ENCODE data around the gene RRAS.

RRAS gene

DNA sequence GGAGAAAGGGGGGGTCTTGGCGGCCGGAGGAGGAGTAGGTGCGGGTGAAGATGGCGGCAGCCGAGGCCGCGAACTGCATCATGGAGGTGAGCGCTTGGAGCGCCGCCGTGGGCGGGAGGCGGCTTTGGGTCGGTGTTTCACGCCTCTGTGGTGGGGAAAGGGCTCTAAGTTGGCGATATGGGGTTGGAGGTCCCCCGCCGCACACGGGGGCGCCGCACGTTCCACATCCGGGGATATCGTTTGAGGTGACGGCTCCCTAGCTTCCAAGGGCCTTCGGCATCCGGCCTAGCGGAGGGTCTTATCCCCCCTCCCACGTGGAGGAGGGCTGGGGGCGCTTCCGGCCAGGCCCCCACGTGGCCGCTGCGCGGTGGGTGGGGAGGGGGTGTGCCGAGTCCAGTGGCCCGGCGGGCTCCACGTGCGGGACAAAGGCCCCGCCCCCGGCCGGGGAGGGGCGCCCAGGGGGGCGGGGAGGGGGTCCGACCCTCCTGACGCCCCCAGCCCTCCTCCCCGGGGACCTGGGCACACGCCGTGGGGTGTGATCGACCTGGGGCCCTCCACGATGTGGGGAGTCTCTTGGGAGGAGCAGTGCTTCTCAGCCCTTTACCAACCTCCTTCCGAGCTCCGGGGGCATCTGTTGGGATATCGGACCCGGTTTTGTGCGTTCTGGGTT, 37.4 kb upstream of the RRAS start, which contains the start of gene PRMT1:
PRMT1 (plus strand) TSS at position 41 of the 670 bp plus-strand sequence; CDS start at position 51, 10 bp downstream.
- DNase-seq (ENCODE audit: low read depth) = no peak

DNA sequence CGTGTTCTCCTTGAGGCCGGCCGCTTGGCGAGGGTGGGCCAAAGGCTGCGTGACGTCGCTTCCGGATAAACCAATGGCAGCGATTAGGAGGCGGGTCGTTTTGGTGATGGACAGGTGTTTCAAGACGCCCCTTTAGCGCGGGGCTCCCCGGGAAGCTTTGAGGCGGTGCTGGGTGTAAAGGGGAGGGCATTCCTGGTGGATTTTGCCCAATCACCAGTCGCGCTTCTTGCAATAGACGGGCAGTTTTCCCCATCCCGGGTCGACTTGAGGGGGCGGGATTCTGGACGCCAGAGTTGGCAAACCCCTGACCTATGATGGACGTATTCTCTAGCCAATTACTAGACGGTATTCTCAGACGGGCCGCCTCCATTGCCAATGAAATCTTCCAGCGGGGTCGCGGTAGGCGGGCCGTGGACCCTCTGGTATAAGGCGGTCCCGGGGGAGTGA, 36.9 kb upstream of the RRAS start:
- peak; percentile 96 for DNase-seq (ENCODE audit: low read depth)

DNA sequence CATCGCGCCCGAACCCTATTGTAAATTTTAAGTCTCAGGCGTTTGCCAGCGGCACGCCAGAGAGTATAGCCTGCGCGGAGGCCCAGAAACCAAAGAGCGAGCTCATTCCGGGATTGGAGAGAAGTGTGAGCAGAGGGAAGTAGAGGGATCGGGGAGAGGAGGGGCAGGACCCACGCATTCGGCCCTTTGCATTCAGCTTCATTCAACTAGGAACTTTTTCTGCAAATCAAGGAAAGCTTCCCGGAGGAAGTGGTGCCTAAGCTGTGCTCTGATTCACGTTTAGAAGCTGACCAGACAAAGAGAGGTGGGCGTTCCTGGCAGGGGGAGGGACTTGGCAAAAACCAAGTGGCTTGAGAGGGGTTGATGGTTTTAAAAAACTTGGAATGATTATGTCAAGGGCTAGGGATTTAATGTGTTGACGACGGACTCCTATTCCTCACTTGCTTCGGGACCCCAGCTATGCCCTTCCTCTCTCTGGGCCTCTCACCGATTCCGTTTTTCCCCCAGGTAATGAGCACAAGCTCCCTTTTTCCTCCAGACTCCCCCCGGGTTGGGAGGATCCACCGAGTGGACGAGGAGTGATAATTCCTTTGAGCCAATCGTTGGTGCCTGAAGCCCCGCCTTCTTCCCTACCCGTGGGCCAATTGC, 36.3 kb upstream of the RRAS start:
- DNase-seq (ENCODE audit: low read depth) = peak; percentile 35

DNA sequence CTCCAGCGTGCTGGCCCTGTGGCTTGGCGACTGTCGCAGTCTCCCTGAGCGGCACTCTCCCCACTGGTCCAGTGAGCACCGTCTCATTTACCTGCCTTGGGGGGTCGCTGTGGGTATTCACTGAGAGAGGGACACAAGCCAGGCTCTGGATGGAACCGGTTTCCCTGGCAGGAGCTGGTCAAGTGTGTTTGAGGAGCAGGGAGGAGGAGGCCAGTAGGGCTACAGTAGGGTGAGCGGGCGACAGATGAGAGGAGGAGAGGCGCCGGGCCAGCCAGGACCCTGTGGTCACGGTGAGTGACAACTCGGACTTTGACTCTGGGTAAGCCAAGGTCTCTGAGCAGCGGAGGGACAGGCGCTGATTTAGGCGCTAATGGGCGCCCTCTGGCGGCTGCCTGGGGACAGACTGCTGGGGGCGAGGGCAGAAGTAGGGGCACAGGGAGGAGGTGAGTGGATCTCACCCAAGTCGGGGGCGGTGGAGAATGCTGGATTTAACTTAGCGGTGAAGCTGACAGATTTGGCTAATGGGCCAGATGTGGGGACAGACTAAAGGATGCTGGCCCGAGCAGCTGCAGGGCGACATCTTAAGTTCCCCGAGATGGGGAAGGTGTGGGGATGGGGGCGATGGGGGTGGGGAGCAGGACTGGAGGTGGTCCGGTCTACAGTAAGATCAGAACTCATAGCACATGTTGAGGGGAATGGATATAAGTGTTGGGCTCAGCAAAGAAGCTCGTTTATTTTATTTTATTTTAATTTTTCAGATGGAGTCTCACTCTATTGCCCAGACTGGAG, 32.4 kb upstream of the RRAS start:
- peak; percentile 66 for DNase-seq (ENCODE audit: low read depth)

DNA sequence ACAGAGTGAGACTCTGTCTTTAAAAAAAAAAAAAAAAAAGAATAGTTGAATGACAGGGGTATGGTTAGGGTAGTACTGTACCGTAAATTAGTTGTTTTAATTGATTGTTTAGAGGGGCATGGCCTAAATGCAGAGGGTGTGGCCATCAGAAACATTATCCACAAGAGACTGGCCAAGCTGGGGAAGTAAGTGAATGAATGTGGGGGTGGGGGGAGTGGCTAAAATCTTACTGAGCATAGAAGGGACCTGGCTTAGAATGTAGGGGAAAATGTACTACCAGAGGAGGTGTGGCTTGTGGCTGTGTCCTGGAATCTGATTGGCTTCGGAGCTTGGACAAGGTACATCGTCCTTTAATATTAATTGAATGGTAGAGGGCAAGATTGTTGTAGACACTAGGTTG, 29.6 kb upstream of the RRAS start:
- DNase-seq (ENCODE audit: low read depth) = no peak

DNA sequence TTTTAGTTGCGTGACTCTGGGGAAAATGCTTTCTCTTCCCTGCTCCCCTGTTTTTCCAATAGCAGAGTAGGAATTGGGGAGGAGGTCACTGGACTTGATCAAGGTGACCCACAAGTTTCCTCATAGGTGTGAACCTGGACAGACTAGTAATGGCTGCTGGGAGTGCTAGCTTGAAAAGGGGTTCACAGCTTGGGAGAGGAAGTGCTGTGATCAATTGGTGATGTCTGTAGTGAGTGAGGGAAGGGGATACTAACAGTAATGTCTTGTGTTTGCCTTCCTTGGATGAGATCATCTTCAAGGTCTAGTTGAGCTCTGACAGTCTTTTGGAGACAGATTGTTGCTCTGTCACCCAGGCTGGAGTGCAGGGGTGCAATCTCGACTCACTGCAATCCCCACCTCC, 27.5 kb upstream of the RRAS start:
- DNase-seq (ENCODE audit: low read depth) = no peak

DNA sequence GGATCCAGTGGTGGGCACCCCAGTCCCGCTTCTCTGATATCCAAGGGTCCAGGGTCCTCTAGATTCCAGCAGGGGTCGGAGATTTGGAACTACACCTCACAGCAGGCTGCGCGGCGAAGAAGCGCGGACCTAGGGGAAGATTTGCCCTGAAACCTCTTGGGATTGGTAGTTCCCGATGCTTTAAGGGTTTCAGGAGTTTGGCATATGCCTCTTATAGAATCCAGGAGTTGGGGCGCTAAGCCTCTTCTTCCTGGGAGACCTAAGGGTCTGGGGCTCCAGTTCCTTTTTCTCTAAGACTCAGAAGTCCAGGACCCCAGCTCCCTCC, 26.1 kb upstream of the RRAS start:
- no peak for DNase-seq (ENCODE audit: low read depth)

DNA sequence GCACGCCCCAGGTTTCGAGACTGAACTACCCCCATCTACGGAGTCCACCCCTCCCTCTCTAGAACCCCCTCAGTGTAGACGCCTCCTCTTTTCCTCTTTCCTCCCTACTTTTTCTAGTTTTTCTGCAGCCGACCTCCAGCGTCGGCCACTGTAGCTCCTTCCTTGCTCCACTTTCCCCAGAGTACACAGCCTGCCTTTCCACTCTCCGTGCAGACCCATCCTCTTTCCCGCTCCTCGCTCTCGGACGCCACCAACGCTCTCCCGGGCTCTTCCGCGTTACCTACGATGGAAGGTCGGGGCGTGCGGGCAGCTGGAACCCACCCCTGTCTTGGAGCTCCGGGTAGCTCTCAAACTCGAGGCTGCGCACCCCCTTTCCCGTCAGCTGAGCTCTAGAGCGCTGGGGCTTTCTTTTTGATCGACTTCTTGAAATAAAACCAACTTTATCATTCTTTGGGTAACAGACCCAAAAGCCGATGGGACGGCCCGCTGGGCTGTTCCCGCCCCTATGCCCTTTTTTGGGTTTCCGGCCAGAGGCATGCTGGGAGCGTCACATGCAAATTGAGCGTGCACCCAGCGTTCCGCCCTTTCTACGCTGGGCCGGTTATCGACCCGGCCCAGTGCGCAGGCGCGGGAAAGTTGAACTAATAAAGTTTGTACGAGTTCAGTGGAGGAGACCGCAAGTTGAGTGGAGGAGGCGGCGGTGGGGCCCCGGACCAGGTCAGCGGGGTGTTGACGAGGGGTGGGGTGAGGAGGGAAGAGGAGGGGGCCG, 25.6 kb upstream of the RRAS start, which contains the start of the genes BCL2L12 and IRF3:
BCL2L12 (plus strand) TSS at position 583 of the 769 bp plus-strand sequence. CDS start 760 bp downstream, outside the sequence.
IRF3 (minus strand) TSS at position 507 of the 769 bp plus-strand sequence. CDS start 1,019 bp downstream, outside the sequence.
- DNase-seq (ENCODE audit: low read depth) = peak; percentile 99

DNA sequence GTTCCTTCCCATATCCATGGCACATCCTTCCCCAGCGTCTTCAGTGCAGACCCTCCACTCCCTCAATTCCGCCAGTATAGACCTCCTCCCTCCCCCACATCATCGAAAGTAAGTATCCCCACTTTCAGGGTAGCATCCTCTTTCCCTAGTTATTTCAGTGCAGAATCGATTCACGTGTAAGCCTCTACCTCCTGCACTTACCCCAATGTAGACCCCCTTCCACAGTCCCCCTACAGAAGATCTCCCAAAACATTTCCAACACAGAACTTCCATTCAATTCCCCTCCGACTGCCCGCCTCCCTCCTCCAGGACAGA, 25.1 kb upstream of the RRAS start:
- DNase-seq (ENCODE audit: low read depth) = no peak

DNA sequence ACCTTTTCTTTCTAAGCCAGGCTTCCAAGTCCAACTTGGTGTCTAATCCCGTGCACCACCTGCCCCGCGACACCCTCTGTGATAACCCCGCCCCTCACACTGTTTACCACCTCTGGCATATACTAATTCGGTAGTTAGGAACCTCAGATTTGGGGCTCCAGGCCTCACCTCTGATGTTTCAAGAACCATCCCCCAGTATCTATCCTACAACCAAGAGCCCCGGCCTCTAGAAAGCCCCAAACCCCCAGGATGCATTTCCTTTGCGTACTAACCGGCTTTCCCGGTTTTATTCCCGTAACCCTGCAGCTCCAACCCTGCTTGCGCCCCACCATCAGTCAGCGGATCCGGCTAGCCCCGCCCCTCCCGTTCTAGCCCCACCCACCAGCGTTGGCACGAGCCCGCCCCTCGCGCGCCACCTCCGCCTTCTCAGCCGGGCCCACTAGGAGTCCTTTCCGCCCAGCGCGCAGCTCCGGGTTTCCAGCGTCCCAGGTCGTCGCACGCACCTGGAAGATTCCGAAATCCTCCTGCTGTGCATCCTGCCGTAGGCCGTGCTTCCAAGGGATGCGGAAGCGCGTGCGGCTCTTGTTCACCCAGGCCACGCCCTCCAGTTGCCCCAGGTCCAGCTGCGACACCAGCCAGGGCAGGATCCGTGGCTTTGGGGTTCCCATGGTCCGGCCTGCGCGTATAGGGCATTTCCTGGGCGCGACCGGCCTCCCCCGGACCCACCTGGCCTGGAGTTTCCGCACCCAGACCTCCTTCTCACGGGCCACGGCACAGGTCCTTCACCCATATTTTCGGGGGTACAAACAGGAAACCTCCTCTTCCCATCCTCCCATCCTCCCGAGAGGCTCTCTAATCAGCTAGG, 24.5 kb upstream of the RRAS start:
- DNase-seq (ENCODE audit: low read depth) = peak; percentile 86

DNA sequence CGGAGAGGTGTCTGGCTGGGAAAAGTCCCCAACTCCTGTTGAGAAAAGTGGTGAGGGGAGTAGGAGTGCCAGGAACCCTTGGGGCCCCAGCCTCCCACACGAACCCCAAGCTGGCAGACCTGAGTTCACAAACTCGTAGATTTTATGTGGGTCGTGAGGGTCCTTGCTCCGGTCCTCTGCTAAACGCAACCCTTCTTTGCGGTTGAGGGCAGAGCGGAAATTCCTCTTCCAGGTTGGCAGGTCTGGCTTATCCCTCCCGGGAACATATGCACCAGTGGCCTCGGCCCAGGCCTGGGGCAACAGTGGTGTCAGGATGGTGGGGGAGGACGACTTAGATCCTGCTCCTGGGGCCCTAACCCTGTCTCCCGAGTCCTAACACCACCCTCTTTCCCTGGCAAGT, 23.3 kb upstream of the RRAS start:
- DNase-seq (ENCODE audit: low read depth) = no peak

DNA sequence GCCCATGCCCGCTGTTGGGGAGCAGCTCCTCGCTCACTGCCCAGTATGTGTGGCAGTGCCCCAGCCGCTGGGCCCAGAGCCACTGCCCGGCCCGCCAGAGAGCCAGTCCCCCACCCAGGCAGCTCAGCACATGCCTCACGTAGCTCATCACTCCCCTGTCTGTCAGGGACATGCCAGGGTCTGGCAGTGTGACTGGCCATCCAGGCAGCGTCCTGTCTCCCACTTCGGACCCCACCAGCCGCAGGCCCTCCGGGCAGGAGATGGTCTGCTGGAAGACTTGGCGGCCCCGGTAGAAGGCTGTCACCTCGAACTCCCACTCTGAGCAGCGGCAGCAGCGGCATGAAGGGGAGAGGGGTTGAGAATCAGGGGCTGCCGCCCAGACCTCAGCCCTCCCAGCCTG, 22.1 kb upstream of the RRAS start:
- DNase-seq (ENCODE audit: low read depth) = no peak

DNA sequence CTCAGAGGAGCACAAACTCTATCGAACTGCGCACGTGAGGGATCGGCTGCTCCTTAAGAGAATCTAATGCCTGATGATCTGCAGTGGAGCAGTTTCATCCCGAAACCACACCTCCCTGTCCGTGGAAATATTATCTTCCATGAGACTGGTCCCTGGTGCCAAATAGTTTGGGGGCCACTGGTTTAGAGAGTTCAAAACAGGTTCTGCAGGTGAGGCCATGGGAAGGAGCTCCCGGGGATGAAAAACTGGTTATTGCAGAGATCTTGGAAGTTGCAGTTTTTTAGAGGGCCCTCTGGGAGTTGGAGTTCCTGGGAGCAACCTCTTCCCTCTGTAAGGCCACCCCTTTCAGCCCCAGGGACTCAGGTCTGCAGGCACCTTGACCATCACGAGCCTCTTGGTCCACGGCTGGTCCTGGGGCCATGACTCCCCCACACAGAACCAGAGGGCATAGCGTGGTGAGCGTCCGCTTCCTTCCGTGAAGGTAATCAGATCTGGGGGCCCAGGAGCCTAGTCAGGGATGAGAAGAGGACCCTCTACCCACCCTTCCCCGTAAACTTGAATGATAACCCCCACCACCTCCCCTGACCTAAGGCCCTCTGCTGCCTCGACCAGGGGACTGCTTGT, 20.5 kb upstream of the RRAS start:
- no peak for DNase-seq (ENCODE audit: low read depth)

DNA sequence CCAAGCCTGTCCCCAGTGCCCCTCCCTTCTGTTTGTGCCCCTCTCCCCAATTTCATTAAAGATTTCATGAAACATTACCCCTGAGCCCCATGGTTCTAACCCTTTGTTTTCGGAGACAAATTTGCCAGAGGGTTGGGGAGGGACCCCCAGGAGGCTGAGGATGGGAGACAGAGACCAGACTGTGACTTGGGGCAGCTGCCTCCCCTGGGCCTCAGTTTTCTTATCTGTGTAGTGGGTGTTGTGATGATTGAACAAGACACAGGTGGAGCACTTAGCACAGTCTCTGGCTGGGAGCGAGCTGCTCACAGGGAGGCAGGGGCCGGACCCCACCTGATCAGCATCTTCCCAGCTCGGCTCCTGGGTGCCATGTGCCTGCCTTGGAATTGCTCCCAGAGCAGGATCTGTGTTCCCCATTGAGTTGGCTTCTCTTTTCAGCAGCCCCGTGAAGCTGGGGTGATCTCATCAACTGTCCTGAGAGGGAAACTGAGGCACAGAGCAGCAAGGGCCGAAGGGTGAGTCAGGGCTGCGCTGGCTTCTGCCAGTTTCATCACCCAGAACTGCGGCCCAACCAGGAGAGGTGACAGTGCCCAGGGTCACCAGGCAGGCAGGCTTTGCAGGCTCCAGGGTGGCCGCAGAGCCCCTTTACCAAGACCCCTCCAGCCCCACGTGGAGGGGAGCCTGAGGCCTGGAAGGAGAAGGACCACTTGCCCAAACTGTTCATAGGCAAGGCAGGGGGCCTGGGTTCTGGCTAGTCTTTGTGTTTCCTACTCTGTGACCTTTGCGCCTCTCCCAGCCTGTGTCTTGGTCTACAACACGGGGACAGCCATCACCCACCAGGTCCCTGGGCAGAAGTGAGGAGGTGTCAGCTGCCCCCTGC, 18.9 kb upstream of the RRAS start:
- DNase-seq (ENCODE audit: low read depth) = no peak

DNA sequence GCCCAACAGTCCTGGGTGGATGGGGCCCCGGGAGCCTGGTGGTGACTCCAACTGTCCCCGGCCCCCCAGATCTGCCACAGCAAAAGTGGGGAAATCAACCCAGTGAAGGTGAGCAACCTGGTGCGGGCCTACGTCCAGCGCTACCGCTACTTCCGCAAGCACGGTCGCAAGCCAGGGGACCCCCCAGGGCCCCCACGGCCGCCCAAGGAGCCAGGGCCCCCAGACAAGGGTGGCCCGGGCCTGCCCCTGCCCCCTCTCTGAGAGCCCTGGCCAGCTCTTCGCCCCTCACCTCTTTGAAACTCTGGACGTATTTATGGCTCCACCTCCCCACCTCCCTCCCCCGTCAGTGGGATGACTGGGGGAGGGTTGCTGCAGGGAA, 18.2 kb upstream of the RRAS start:
- DNase-seq (ENCODE audit: low read depth) = no peak

DNA sequence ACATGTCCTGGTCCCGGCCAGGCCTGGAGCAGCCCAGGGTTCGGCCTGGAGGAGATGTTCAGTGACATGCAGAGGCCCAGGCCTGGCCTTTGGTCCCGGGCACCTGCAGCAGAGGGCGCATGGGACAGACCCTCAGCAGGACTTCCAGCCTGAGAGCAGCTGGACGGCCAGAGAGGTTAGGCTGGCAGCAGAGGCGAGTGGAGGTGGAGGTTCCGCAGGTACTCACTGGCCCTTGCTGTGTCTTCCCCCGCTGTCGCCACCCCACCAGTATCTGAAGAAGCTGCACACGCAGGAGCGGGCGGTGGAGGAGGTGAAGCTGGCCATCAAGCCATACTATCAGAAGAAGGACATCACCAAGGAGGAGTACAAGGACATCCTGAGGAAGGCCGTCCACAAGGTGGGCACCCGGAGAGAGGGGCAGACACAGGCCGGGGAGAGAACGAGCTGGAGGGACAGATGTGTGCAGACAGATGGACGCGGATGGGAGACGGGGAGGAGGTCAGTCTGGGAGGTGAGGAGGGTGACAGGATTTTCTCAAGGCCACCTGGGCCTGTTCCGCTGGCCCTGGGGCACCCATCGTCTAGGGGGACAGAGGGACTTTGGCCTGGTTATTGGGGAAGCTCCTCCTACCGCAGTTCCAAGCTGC, 17.7 kb upstream of the RRAS start:
- DNase-seq (ENCODE audit: low read depth) = no peak

DNA sequence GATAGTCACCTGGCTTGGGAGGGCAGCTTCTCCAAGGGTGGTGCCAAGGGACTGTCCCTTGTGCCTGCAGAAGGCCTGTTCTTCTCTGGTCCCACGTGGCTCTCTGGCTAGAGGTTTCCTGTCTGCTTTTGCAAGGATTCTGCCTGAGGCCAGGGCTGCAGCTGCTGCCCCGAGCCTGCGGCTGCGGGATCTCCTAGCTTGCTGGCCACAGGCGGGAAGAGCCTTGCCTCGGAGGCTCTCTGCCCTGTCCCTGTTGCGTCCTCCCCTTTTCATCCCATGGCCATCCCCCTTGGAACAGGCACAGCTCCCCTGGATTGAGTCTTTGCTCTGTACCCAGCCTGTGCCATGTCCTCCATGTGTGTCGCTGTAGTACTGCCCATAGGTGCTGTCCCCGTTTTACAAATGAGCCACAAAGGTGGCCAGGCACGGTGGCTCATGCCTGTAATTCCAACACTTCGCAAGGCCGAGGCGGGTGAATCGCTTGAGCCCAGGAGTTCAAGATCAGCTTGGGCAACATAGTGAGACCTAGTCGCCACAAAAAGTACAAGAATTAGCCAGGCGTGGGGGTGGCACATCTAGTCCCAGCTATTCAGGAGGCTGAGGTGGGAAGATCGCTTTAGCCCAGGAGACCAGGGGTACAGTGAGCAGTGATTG, 16.6 kb upstream of the RRAS start:
- no peak for DNase-seq (ENCODE audit: low read depth)

DNA sequence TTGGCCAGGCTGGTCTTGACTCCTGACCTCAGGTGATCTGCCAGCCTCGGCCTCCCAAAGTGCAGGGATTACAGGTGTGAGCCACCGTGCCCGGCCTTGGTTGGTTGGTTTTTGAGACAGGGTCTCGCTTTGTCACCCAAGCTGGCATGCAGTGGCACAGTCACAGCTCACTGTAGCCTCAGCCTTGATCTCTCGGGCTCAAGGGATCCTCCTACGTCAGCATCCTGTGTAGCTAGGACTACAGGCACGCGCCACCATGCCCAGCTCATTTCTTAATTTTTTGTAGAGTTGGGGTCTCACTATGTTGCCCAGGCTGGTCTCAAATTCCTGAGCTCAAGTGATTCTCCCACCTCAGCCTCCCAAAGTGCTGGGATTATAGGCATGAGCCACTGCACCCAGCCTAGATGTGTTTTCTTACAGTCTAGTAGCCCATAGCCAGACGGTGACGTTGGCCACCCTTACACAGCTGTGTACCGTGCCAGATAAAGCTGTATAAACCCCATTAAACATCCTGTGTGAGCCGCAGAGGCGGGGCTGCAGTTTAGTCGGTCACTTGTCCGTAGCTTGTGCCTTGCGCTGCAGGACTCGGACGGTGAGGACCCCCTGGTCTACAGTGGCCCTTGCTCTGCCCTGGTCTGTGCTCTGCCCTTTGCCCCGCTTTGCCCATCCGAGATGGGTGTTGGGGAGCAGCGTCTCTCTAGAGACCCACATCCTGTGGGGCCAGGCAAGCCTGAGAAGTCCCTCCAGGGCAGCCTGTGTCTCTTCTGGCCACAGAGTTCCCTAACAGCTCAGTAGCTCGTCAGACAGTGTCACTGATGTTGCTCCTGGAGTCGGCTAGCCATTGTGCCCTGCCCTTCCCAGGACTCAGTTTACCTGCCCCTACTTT, 15.9 kb upstream of the RRAS start:
- no peak for DNase-seq (ENCODE audit: low read depth)

Data from stimulated activated CD8-positive, alpha-beta memory T cell treated with anti-CD3 and anti-CD28 coated beads, Interleukin-12 subunit alpha, Interleukin-12 subunit beta, amount 100 ng/mL, for 1 hour (primary cell).